AG10803 (cell line): ENCODE measurements around the gene KIAA1191.
A peak's percentile ranks its signal among the peaks of the same experiment; 100 is the strongest.
"Not testable (repeated sequence)": the region's sequence is repeated elsewhere in the genome, so short reads cannot be mapped to it uniquely, and the experiment has no call there.

Experiments
- DNase-seq: peaks from one replicate; pipeline ENCODE4 v3.0.0; 2010; ENCODE audit warnings: low read depth
- H3K4me3 ChIP-seq: 2 replicates; pipeline ENCODE4 v1.5.1; 2011; ENCODE audit warnings: mild to moderate bottlenecking, low read length, control low read depth
- TF ChIP-seq, protein P1 (sequence below): conservative IDR thresholded peaks from 2 replicates; pipeline ENCODE4 v1.5.1; 2011; ENCODE audit warnings: mild to moderate bottlenecking, low read length, control low read depth, inconsistent platforms

The KIAA1191 gene, protein sequence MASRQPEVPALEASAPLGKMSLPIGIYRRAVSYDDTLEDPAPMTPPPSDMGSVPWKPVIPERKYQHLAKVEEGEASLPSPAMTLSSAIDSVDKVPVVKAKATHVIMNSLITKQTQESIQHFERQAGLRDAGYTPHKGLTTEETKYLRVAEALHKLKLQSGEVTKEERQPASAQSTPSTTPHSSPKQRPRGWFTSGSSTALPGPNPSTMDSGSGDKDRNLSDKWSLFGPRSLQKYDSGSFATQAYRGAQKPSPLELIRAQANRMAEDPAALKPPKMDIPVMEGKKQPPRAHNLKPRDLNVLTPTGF

DNA sequence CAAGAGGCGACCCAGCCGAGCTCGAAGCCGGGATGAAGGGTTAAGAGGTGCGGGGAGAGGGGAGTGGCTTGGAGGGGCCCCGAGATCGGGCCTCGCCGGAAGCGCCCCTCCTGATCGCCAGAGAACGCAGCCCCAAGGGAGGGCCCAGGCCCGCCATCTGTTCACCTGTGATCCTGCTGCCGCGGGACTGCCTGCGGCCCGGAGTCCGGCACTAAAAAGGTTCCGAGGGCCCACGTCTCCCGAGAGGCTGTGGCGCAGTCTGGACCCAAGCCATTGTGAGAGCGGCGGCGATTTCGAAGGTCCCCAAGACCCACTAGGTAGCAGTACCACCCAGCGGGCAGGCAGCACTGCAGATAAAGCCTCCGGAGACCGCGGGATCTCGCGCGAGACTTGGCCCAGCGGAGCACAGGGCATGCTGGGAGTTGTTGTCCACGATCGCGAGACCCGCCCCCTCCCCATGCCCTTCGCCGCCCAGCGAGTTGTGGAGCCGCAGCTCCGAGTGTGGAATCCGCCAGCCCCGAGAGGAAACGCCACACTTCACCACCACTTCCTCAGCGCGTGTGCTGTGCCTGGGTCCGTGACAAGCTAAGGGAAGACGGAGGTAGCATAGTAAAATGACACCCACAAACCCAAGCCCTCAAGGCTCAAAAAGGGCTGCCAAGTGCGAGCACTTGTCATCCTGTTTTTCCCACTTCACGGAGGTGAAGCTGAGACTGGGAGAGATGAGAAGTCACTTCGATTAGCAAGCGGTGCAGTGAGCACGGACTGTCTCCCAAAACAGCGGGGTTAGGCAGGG, at the start of gene KIAA1191:
Gene KIAA1191, minus strand, starts transcription at position 328 of the 796 bp plus-strand sequence. CDS start 2,256 bp downstream, outside the sequence.
- peak within 1 kb of the TSS; percentile 96 for H3K4me3 ChIP-seq
- DNase-seq, result peak; percentile 89
- TF ChIP-seq, protein P1, sequence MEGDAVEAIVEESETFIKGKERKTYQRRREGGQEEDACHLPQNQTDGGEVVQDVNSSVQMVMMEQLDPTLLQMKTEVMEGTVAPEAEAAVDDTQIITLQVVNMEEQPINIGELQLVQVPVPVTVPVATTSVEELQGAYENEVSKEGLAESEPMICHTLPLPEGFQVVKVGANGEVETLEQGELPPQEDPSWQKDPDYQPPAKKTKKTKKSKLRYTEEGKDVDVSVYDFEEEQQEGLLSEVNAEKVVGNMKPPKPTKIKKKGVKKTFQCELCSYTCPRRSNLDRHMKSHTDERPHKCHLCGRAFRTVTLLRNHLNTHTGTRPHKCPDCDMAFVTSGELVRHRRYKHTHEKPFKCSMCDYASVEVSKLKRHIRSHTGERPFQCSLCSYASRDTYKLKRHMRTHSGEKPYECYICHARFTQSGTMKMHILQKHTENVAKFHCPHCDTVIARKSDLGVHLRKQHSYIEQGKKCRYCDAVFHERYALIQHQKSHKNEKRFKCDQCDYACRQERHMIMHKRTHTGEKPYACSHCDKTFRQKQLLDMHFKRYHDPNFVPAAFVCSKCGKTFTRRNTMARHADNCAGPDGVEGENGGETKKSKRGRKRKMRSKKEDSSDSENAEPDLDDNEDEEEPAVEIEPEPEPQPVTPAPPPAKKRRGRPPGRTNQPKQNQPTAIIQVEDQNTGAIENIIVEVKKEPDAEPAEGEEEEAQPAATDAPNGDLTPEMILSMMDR, result peak; percentile 29

DNA sequence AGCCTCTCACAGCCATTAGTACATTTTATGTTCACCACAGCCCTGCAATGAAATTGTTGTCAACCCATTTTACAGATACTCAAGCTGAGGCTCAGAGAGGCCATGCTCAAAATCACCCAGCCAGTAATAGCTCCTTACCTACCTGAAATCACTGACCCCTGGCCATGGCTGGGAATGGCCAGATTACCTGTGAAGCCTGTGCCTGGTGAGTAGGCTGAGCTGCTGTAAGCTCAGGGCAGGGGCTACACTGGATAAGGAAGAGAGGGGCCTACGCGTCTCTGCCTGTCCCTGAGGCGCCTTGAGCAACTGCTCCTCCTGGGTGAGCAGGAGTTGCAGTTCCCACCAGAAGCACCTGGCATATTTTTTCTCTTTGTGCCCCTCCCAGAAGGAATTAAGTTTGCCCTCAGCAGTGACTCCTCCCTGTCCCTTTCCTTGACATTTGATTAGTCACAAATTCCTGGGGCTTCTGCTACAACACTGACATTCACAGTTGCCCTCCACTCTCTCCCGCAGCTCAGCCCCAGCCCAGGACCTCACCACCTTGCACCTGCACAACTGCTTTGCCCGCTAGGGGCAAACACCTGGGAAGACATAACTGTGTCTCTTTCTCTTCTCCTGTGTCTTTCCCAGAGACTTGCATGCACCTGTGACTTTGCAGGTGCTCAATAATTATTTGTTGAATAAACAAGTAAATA, 49.1 kb upstream of the KIAA1191 start:
- no peak for DNase-seq
- TF ChIP-seq, protein P1, result no peak
- H3K4me3 ChIP-seq, result no peak overlapping the region

DNA sequence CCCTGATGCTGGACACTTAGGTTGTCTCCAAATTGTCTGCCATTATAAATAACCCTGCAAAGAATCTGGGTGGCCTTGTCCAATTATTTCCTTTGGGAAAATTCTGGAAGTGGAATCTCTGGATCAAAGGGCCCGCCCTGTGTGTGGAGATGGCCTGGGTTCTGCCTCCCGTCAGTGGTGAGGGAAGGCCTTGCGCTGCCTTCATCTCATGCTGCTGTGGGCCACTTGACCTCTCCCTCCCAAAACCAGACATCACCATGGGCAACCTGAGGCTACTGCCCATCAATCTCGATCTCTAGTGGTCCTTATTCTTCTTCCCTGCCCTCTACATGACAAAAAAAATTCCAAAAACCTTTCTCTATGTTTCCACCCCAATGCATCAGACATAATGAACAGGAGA, 48.2 kb upstream of the KIAA1191 start:
- no peak for DNase-seq
- no peak overlapping the region for H3K4me3 ChIP-seq

DNA sequence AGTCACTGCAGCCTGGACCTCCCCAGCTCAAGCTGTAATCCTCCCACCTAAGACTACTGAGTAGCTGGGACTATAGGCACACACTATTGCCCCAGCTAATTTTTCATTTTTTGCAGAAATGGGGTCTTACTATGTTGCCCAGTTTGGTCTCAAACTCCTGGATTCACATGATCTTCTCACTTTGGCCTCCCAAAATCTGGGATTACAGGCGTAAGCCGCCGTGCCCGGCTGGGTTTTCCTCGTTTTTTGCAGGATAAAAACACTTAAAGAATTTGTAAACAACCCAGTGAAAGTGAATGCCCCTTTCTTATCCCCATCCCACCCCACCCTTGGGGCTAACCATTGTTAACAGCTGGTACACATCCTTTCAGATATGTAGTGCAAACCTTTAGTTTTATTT, 47.0 kb upstream of the KIAA1191 start:
- TF ChIP-seq, protein P1, result no peak
- DNase-seq, result no peak
- no peak overlapping the region for H3K4me3 ChIP-seq

More for the DNA sequence above, 48.2 kb upstream of the KIAA1191 start:
- TF ChIP-seq, protein P1, result no peak

DNA sequence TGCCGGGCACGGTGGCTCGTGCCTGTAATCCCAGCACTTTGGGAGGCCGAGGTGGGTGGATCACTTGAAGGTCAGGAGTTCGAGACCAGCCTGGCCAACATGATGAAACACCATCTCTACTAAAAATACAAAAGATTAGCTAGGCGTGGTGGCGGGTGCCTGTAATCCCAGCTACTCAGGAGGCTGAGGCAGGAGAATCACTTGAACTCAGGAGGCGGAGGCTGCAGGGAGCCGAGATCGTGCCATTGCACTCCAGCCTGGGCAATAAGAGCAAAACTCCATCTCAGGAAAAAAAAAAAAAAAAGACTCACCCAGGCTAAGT, 46.6 kb upstream of the KIAA1191 start:
- DNase-seq, H3K4me3 ChIP-seq: not testable (repeated sequence)

DNA sequence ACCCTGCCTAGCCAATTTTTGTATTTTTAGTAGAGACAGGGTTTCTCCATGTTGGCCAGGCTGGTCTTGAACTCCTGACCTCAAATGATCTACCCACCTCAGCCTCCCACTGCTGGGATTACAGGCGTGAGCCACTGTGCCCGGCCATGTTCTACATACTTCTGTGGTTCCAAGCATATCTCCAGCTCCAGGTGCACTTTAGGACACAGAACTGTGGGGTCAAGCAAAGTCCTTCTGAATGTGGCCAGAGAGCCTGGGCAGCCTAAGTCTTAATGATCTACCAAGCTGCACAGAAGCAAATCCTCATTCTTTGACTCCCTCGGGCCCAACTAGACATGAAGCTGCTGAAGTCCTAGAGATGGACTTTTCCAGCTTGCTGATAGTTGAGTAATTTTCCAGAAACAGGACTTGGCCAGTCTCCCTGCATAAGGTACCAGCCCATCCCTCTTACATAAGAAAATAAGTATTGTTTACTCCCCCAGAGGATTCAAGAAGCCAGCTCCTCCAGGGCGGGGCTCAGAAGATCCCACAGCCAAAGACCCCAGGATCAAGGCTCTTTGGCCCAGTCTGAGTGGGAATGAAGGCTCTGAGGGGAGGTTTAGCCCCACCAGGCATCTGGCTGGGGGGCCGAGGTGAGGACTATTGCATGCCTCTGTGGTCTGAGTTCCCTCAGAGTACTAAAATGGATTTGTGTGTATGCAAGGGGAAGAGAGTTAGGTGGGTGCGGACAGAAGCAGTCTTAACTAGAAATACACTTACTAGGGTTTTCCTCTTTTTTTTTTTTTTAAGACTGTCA, 46.1 kb upstream of the KIAA1191 start:
- no peak overlapping the region for H3K4me3 ChIP-seq
- TF ChIP-seq, protein P1, result no peak
- DNase-seq, result peak; percentile 44
